ENCODE measurements around the gene FCHO2.

DNA sequence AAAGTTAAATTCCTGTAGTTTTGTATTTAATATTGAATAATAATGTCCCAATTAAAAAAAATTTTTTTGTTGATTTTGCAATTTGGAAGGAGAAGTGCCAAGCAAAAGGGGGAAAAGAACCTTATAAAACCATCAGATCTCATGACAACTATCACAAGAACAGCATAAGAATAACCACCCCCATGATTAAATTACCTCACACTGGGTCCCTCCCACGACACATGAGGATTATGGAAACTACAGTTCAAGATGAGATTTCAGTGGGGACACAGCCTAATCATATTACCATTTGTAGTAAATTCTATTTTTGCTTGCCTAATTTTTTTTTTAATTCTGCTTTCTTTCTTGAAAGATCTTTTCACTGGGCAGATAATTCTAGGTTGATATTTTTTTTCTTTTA, 33.4 kb upstream of the FCHO2 start:
- no peak for TF ChIP-seq POLR2A (IDR thresholded peaks at IDR 0.05)
- TF ChIP-seq, protein P1, sequence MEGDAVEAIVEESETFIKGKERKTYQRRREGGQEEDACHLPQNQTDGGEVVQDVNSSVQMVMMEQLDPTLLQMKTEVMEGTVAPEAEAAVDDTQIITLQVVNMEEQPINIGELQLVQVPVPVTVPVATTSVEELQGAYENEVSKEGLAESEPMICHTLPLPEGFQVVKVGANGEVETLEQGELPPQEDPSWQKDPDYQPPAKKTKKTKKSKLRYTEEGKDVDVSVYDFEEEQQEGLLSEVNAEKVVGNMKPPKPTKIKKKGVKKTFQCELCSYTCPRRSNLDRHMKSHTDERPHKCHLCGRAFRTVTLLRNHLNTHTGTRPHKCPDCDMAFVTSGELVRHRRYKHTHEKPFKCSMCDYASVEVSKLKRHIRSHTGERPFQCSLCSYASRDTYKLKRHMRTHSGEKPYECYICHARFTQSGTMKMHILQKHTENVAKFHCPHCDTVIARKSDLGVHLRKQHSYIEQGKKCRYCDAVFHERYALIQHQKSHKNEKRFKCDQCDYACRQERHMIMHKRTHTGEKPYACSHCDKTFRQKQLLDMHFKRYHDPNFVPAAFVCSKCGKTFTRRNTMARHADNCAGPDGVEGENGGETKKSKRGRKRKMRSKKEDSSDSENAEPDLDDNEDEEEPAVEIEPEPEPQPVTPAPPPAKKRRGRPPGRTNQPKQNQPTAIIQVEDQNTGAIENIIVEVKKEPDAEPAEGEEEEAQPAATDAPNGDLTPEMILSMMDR (IDR thresholded peaks at IDR 0.05), result no peak
- TF ChIP-seq EP300 (IDR thresholded peaks at IDR 0.05), result peak in 1 of 2 donors; percentile 32

All from tibial nerve (tissue), 4 donors.